K562 (cell line): ENCODE results near the gene AHNAK. TPM values are rescaled to one million over a fixed set of nuclear protein-coding genes. Genes with fewer than 3 reads are reported as not detected.

Source experiments
- ATAC-seq: fragments of 200-7000 bp; cut with Tn5 transposase; 3 replicates; pipeline ENCODE4 v1.9.1; 2020; ENCODE audit warnings: moderate library complexity
- BruUV-seq: library from RNA; stranded (reverse); fragments of 400-500 nt; replicated peaks from 2 replicates; lab custom pipeline; 2021; lab: Mats Ljungman, UMichigan
- CTCF ChIA-PET: fragments of 300-600 bp; formaldehyde crosslinking; extraction: SDS; loops from one replicate; lab custom pipeline; 2021; ENCODE audit warnings: low intra/inter-chr PET ratio; lab: Yijun Ruan, JAX
- POLR2A ChIA-PET: fragments of 300-600, 350-650 bp; sonication (Branson Sonifier 250); formaldehyde crosslinking; extraction: SDS; loops from one replicate; lab custom pipeline; 2021; ENCODE audit warnings: antibody characterized with exemption, inconsistent platforms; lab: Yijun Ruan, JAX
- DNase-seq, 4 experiments: peaks; one replicate each; pipeline versions ENCODE4 v3.0.0 to v3.0.0-alpha.2; 2011 to 2018; ENCODE audit warnings: low spot score in 3 of 4, mixed read lengths in 3 of 4; ENCODE audit errors: extremely low read depth in 1 of 4
- FAIRE-seq: peaks from 2 replicates; lab custom pipeline; 2011; peaks lifted over from hg19 to GRCh38; lab: Jason Lieb, UNC
- H2AFZ ChIP-seq: 2 replicates; pipeline ENCODE4 v1.6.0; 2011; ENCODE audit warnings: low read depth, low read length, control low read depth, inconsistent platforms
- H3K27ac ChIP-seq: fragments of 200-600 bp; 3 replicates; pipeline ENCODE4 v1.8.0; 2011; ENCODE audit warnings: low read depth, mild to moderate bottlenecking, control low read depth, inconsistent platforms, low read length, moderate library complexity, mixed read lengths; ENCODE audit errors: extremely low read depth
- H3K27me3 ChIP-seq, 2 experiments: fragments of 300-600 bp in 1 of 2; 2 replicates in 1 of 2; 3 replicates in 1 of 2; pipeline versions ENCODE4 v1.6.0 to v1.8.0; 2011; ENCODE audit warnings: inconsistent platforms in 2 of 2, low read length in 2 of 2, mild to moderate bottlenecking in 1 of 2, mixed read lengths in 1 of 2, moderate library complexity in 1 of 2; ENCODE audit not compliant: control insufficient read depth in 2 of 2, insufficient read depth in 2 of 2
- H3K36me3 ChIP-seq: fragments of 300-600 bp; 3 replicates; pipeline ENCODE4 v1.8.0; 2011; ENCODE audit warnings: mild to moderate bottlenecking, low read length, inconsistent platforms; ENCODE audit not compliant: control insufficient read depth, insufficient read depth
- H3K4me1 ChIP-seq, 2 experiments: fragments of 200-600 bp in 1 of 2; replicated peaks in 1 of 2; 2 replicates in 1 of 2; 3 replicates in 1 of 2; pipeline versions ENCODE4 v1.5.1 to v1.8.0; 2011; ENCODE audit warnings: inconsistent platforms in 2 of 2, low read length in 2 of 2, mild to moderate bottlenecking in 1 of 2, mixed read lengths in 1 of 2, moderate library complexity in 1 of 2; ENCODE audit not compliant: control insufficient read depth in 2 of 2, insufficient read depth in 2 of 2
- H3K4me2 ChIP-seq: 2 replicates; pipeline ENCODE4 v1.6.1; 2011; ENCODE audit warnings: low read length, control low read depth, inconsistent platforms, mixed read lengths; ENCODE audit not compliant: insufficient read depth
- H3K4me3 ChIP-seq: fragments of 200-600 bp; sonication (generic), shearing (Covaris generic); 2 replicates; pipeline ENCODE4 v1.5.1; 2016; ENCODE audit warnings: control low read depth, inconsistent platforms
- H3K79me2 ChIP-seq: fragments of 200-600 bp; 3 replicates; pipeline ENCODE4 v1.8.0; 2011; ENCODE audit warnings: low read length, inconsistent platforms; ENCODE audit not compliant: control insufficient read depth, insufficient read depth
- H3K9ac ChIP-seq, 2 experiments: 2 replicates each; pipeline versions ENCODE4 v1.6.0 to v1.6.1; 2011; ENCODE audit warnings: low read depth in 2 of 2, low read length in 2 of 2, control low read depth in 1 of 2, inconsistent platforms in 1 of 2, mild to moderate bottlenecking in 1 of 2, mixed read lengths in 1 of 2; ENCODE audit not compliant: insufficient read depth in 1 of 2
- H3K9me1 ChIP-seq: one replicate; pipeline ENCODE4 v1.6.0; 2011; ENCODE audit warnings: inconsistent platforms, mild to moderate bottlenecking, low read length, moderate library complexity; ENCODE audit not compliant: control insufficient read depth, insufficient read depth
- H3K9me3 ChIP-seq: replicated peaks from 2 replicates; pipeline ENCODE4 v1.5.1; 2011; ENCODE audit warnings: low read depth, low read length, inconsistent platforms; ENCODE audit not compliant: control insufficient read depth, insufficient read depth
- H4K20me1 ChIP-seq: replicated peaks from 2 replicates; pipeline ENCODE4 v1.6.1; 2011; ENCODE audit warnings: low read length, inconsistent platforms, mixed read lengths; ENCODE audit not compliant: control insufficient read depth, insufficient read depth
- BCOR ChIP-seq: fragments of 450-650 bp; IDR thresholded peaks from 2 replicates; pipeline ENCODE4 v1.6.1; 2016
- BRD9 ChIP-seq: fragments of 450-650 bp; IDR thresholded peaks from 2 replicates; pipeline ENCODE4 v1.6.1; 2018; ENCODE audit warnings: low read depth; ENCODE audit not compliant: partially characterized antibody
- CTBP1 ChIP-seq: fragments of 450-650 bp; IDR thresholded peaks from 2 replicates; pipeline ENCODE4 v1.6.1; 2016; ENCODE audit warnings: borderline replicate concordance
- FUS ChIP-seq: fragments of 200-400 bp; formaldehyde crosslinking; optimal IDR thresholded peaks from 2 replicates; pipeline ENCODE3; 2017; ENCODE audit warnings: low read depth, low read length
- LCOR ChIP-seq: sonication (generic); formaldehyde crosslinking; IDR thresholded peaks from 2 replicates; pipeline ENCODE4 v1.8.0; 2022; ENCODE audit warnings: mild to moderate bottlenecking, missing genetic modification reagents
- PHF20 ChIP-seq: fragments of 450-650 bp; IDR thresholded peaks from 2 replicates; pipeline ENCODE4 v1.6.1; 2018; ENCODE audit not compliant: partially characterized antibody
- RFX1 ChIP-seq: fragments of 450-650 bp; IDR thresholded peaks from 2 replicates; pipeline ENCODE4 v1.6.1; 2016; ENCODE audit warnings: mild to moderate bottlenecking, moderate library complexity
- SMARCA4 ChIP-seq: fragments of 450-650 bp; IDR thresholded peaks from 2 replicates; pipeline ENCODE4 v1.6.1; 2016
- SNRNP70 ChIP-seq: fragments of 200-400 bp; formaldehyde crosslinking; optimal IDR thresholded peaks from 2 replicates; pipeline ENCODE3; 2017; ENCODE audit warnings: low read depth, low read length
- STAT5B ChIP-seq: fragments of 250-450 bp; sonication (Bioruptor Pico); IDR thresholded peaks from 2 replicates; pipeline ENCODE4 v1.8.0; 2021; ENCODE audit warnings: mild to moderate bottlenecking, inconsistent platforms
- ZC3H8 ChIP-seq: fragments of 450-650 bp; IDR thresholded peaks from 2 replicates; pipeline ENCODE4 v1.6.1; 2017
- WGBS: fragments of 100-300 bp; shearing (Covaris generic); methylation state at CpG from one replicate; pipeline ENCODE4 v1.1.6; 2016; ENCODE audit warnings: low coverage, mixed read lengths; ENCODE audit not compliant: insufficient coverage; ENCODE audit errors: missing lambda C conversion rate; 5-methylcytosine and 5-hydroxymethylcytosine counted together
- in situ Hi-C: fragments of 300-500 bp; cut with MboI; formaldehyde crosslinking; loops from 4 replicates; pipeline ENCODE4 v1.15.0; 2018; ENCODE audit warnings: inconsistent platforms, mixed read lengths
- intact Hi-C: fragments of 100-400 bp; cut with micrococcal nuclease; formaldehyde crosslinking; loops from 2 replicates; pipeline ENCODE4 v1.14.2; 2022
- polyA plus RNA-seq, 8 experiments: library from polyadenylated mRNA; depleted of rRNA in 4 of 8; stranded (reverse) in 5 of 8; unstranded in 3 of 8; fragments of >200 nt; fragmentation: Nextera tagmentation in 2 of 8; fragmentation: Illumina TruSeq in 1 of 8; extraction: Ambion mirVana in 2 of 8; extraction: Trizol in 1 of 8; gene quantifications; 2 replicates each; pipeline versions ENCODE4 v1.2.1 to v1.2.3, GENCODE V29; 2011 to 2014; ENCODE audit warnings: inconsistent platforms in 1 of 8, missing spikeins in 1 of 8
- total RNA-seq, 7 experiments: library from RNA; depleted of rRNA in 6 of 7; stranded (reverse); fragments of >200 nt in 6 of 7; fragmentation: Illumina TruSeq in 2 of 7; extraction: Trizol in 2 of 7; gene quantifications; 2 replicates each; pipeline versions ENCODE4 v1.2.1 to v1.2.3, GENCODE V29; 2011 to 2021; ENCODE audit warnings: low replicate concordance in 1 of 7
- TF ChIP-seq, protein P1 (sequence below): fragments of 450-650 bp; formaldehyde crosslinking; IDR thresholded peaks from 2 replicates; pipeline ENCODE4 v1.4.0; 2020; ENCODE audit warnings: mild to moderate bottlenecking, mixed read lengths

Gene AHNAK
- total and polyA plus RNA-seq, 9 of the 15 experiments (the other 6 are each of a cell fraction or from before 2014, with no cell fraction given), result 1.5 to 89.7 (median 45.0) TPM

GRCh38 chr11:62446091-62446490, 100.5 kb downstream of the AHNAK start:
- H3K27ac ChIP-seq, result no peak overlapping the region
- WGBS, result 42% methylated on average over 5 of the region's 5 CpGs
- in situ Hi-C loops, result no loop called here
- H3K9me3 ChIP-seq, result no peaks in the 10 kb centered on the region
- ATAC-seq (no peak), FAIRE-seq (no peak), DNase-seq (no peak)
- H3K36me3 ChIP-seq, result no peaks in the 10 kb centered on the region
- H3K4me2 ChIP-seq, result no peak overlapping the region
- no peak overlapping the region for H2AFZ ChIP-seq
- H3K27me3 ChIP-seq, result no peaks in the 10 kb centered on the region; a peak in 1 of 5 replicates
- CTCF ChIA-PET, result no interaction called here
- H4K20me1 ChIP-seq, result no peaks in the 10 kb centered on the region
- BruUV-seq, result no TSS peak
- intact Hi-C loops, result no loop called here
- no peaks in the 10 kb centered on the region for H3K9me1 ChIP-seq
- POLR2A ChIA-PET, result interaction anchor here (0.5 to 3.9 kb wide), 3 partner anchors 16 to 395 kb away, joined by 3 to 18 read pairs (median 5); partner anchors contain the start of gene TUT1
- peaks cover 1 to 16% of the 10 kb centered on the region in 2 experiments; a peak in 4 of 5 replicates for H3K4me1 ChIP-seq
- TF ChIP-seq ZC3H8 (no peak), PHF20 (no peak), LCOR (no peak), CTBP1 (no peak), FUS (no peak), SNRNP70 (no peak), BCOR (no peak), RFX1 (no peak), BRD9 (no peak), STAT5B (no peak), SMARCA4 (no peak)
- TF ChIP-seq, protein P1, sequence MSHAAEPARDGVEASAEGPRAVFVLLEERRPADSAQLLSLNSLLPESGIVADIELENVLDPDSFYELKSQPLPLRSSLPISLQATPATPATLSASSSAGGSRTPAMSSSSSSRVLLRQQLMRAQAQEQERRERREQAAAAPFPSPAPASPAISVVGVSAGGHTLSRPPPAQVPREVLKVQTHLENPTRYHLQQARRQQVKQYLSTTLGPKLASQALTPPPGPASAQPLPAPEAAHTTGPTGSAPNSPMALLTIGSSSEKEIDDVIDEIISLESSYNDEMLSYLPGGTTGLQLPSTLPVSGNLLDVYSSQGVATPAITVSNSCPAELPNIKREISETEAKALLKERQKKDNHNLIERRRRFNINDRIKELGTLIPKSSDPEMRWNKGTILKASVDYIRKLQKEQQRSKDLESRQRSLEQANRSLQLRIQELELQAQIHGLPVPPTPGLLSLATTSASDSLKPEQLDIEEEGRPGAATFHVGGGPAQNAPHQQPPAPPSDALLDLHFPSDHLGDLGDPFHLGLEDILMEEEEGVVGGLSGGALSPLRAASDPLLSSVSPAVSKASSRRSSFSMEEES (CRISPR knock-in tag), result no peak
- H3K79me2 ChIP-seq, result no peaks in the 10 kb centered on the region
- no peak overlapping the region for H3K4me3 ChIP-seq
- no peak overlapping the region; a peak in 1 of 4 replicates for H3K9ac ChIP-seq
